Osteoblast (primary cell): ENCODE data around the gene POU2F3. TPM values are rescaled to one million over a fixed set of nuclear protein-coding genes. Genes with fewer than 3 reads are reported as not detected.
A peak's percentile ranks its signal among the peaks of the same experiment; 100 is the strongest.

ENCODE experiments used
- DNase-seq: peaks from one replicate; pipeline ENCODE4 v3.0.0; 2011; ENCODE audit warnings: low spot score, mixed read lengths; ENCODE audit not compliant: insufficient read length; ENCODE audit errors: missing footprints
- H2AFZ ChIP-seq: 2 replicates; pipeline ENCODE4 v1.6.0; 2011; ENCODE audit warnings: mild to moderate bottlenecking, low read length
- H3K27ac ChIP-seq: 2 replicates; pipeline ENCODE4 v1.5.1; 2011; ENCODE audit warnings: mild to moderate bottlenecking, low read depth, low read length, moderate library complexity
- H3K27me3 ChIP-seq: 2 replicates; pipeline ENCODE4 v1.6.0; 2012; ENCODE audit warnings: mild to moderate bottlenecking, control low read depth, inconsistent platforms, low read length, moderate library complexity; ENCODE audit not compliant: insufficient read depth
- H3K36me3 ChIP-seq: 2 replicates; pipeline ENCODE4 v1.5.1; 2011; ENCODE audit warnings: mild to moderate bottlenecking, low read length, control low read depth, moderate library complexity; ENCODE audit not compliant: insufficient read depth
- H3K4me1 ChIP-seq: 2 replicates; pipeline ENCODE4 v1.5.1; 2011; ENCODE audit warnings: mild to moderate bottlenecking, low read length, control low read depth, moderate library complexity; ENCODE audit not compliant: insufficient read depth
- H3K4me2 ChIP-seq: 2 replicates; pipeline ENCODE4 v1.6.0; 2011; ENCODE audit warnings: mild to moderate bottlenecking, low read length; ENCODE audit not compliant: insufficient read depth
- H3K4me3 ChIP-seq: fragments of 200-600 bp; sonication (generic); 3 replicates; pipeline ENCODE4 v1.5.1; 2012; ENCODE audit warnings: mild to moderate bottlenecking, low read length, inconsistent platforms; ENCODE audit not compliant: insufficient read depth
- H3K79me2 ChIP-seq: 2 replicates; pipeline ENCODE4 v1.6.0; 2012; ENCODE audit warnings: mild to moderate bottlenecking, low read length, control low read depth, inconsistent platforms; ENCODE audit not compliant: insufficient read depth
- H3K9me3 ChIP-seq: 2 replicates; pipeline ENCODE4 v1.5.1; 2011; ENCODE audit warnings: low read depth, low read length, control low read depth
- H4K20me1 ChIP-seq: 2 replicates; pipeline ENCODE4 v1.6.0; 2012; ENCODE audit warnings: mild to moderate bottlenecking, low read length, control low read depth; ENCODE audit not compliant: insufficient read depth
- small RNA-seq: library from RNA; depleted of rRNA; stranded (forward); fragments of <200 nt; gene quantifications from one replicate; pipeline ENCODE3, GENCODE V24; 2012
- total RNA-seq: library from RNA; depleted of rRNA; stranded (reverse); fragments of >200 nt; gene quantifications from 2 replicates; pipeline ENCODE4 v1.2.3, GENCODE V29; 2012
- TF ChIP-seq, protein P1 (sequence below): IDR thresholded peaks from 2 replicates; pipeline ENCODE4 v1.5.1; 2011; ENCODE audit warnings: mild to moderate bottlenecking, low read depth, low read length, moderate library complexity; ENCODE audit errors: extremely low read depth

The POU2F3 gene
- total RNA-seq, 1 donor, result under 0.01 TPM

DNA sequence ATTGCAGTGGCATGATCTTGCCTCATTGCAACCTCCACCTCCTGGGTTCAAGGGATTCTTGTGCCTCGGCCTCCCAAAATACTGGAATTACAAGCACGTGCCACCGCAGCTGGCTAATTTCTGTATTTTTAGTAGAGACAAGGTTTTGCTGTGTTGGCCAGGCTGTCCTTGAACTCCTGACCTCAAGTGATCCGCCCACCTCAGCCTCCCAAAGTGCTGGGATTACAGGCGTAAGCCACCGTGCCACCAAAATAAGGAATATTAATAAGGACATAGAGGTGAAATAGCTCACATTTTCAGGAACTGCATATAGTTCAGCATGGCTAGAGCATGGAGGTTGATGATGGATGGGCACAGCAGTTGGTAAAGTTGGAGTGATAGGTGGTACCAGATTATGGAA lies 117.7 kb downstream of the POU2F3 start:
- H3K4me3 ChIP-seq, result no peak overlapping the region
- H3K4me1 ChIP-seq, result peaks cover 5% of the 10 kb centered on the region
- TF ChIP-seq, protein P1, sequence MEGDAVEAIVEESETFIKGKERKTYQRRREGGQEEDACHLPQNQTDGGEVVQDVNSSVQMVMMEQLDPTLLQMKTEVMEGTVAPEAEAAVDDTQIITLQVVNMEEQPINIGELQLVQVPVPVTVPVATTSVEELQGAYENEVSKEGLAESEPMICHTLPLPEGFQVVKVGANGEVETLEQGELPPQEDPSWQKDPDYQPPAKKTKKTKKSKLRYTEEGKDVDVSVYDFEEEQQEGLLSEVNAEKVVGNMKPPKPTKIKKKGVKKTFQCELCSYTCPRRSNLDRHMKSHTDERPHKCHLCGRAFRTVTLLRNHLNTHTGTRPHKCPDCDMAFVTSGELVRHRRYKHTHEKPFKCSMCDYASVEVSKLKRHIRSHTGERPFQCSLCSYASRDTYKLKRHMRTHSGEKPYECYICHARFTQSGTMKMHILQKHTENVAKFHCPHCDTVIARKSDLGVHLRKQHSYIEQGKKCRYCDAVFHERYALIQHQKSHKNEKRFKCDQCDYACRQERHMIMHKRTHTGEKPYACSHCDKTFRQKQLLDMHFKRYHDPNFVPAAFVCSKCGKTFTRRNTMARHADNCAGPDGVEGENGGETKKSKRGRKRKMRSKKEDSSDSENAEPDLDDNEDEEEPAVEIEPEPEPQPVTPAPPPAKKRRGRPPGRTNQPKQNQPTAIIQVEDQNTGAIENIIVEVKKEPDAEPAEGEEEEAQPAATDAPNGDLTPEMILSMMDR, result no peak
- no peaks in the 10 kb centered on the region for H3K9me3 ChIP-seq
- no peaks in the 10 kb centered on the region for H3K27me3 ChIP-seq
- peaks cover 87% of the 10 kb centered on the region for H4K20me1 ChIP-seq
- no peak for DNase-seq
- no peak overlapping the region for H3K4me2 ChIP-seq
- no peak overlapping the region for H3K27ac ChIP-seq
- no peaks in the 10 kb centered on the region for H3K36me3 ChIP-seq
- peaks cover 100% of the 10 kb centered on the region for H3K79me2 ChIP-seq
- no peak overlapping the region for H2AFZ ChIP-seq

DNA sequence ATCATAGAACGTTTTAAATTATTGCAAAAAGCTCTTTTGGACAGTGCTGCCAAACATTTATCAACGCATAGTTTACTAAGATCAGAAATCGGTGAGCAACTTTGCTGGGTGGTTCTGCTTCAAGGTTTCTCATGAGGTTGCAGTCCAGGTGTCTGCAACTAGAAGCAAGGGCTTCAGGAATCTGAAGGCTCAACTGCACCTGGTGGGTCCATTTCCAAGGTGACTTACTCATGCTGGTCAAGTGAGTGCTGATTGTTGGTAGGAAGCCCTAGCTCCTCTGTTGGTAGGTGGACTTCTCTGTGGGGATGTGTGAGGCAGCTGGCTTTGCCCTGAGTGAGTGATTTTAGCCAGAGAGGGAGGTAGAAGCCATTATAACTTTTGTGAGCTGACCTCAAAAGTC lies 118.8 kb downstream of the POU2F3 start:
- Histone ChIP-seq H2AFZ (no peak overlapping the region), H3K4me1 (peaks cover 12% of the 10 kb centered on the region), H4K20me1 (peaks cover 83% of the 10 kb centered on the region), H3K4me3 (no peak overlapping the region), H3K27me3 (no peaks in the 10 kb centered on the region), H3K27ac (no peak overlapping the region), H3K4me2 (no peak overlapping the region), H3K36me3 (no peaks in the 10 kb centered on the region), H3K79me2 (peaks cover 97% of the 10 kb centered on the region), H3K9me3 (no peaks in the 10 kb centered on the region)
- TF ChIP-seq, protein P1, result no peak
- DNase-seq, result no peak

DNA sequence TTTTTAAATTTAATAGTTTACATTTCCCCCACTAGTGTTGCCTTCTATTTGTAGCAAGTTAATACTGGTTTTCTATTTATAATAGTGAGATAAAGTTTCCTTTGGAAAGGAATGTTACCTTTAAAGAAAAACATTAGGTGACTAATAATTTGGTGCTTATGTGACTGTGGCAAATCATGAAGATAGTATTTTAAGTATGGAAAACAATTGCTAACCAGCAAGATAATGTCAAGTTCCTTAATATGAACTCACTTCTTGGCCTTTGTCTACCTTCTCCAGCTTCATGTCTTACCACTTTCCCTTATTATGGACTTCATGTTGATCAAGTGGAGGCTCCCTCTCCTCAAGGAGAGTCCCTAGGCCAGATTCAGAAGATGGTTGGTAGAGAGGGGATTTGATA lies 123.5 kb downstream of the POU2F3 start:
- H3K27me3 ChIP-seq, result no peaks in the 10 kb centered on the region
- H2AFZ ChIP-seq, result no peak overlapping the region
- TF ChIP-seq, protein P1, result no peak
- no peak for DNase-seq
- H3K79me2 ChIP-seq, result peaks cover 91% of the 10 kb centered on the region
- peaks cover 7% of the 10 kb centered on the region for H3K4me1 ChIP-seq
- H3K27ac ChIP-seq, result peak overlapping the region; percentile 14
- no peak overlapping the region for H3K4me2 ChIP-seq
- H3K9me3 ChIP-seq, result no peaks in the 10 kb centered on the region
- no peaks in the 10 kb centered on the region for H3K36me3 ChIP-seq
- no peak overlapping the region for H3K4me3 ChIP-seq
- H4K20me1 ChIP-seq, result peaks cover 77% of the 10 kb centered on the region

DNA sequence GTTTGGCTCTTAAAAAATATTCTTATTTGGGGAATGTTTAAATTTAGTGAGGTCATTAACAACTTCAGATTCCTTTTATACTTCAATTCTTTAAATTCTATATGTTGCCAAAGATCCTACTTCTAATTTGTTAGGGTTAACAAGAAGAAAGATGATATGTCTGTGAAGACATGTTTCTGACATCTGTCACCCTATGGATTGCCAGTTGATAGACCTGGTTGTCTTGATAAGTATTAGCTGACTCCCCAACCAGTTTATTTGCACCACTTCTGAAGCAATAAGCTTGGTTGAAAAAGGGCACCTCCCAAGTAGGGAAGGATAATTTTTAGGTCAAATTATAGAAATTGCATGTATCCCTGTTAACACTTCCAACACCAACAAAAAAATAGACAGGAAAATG lies 125.6 kb downstream of the POU2F3 start:
- TF ChIP-seq, protein P1, result no peak
- peaks cover 7% of the 10 kb centered on the region for H3K4me1 ChIP-seq
- H3K4me3 ChIP-seq, result no peak overlapping the region
- H3K9me3 ChIP-seq, result no peaks in the 10 kb centered on the region
- peaks cover 68% of the 10 kb centered on the region for H4K20me1 ChIP-seq
- H2AFZ ChIP-seq, result no peak overlapping the region
- no peaks in the 10 kb centered on the region for H3K36me3 ChIP-seq
- no peak for DNase-seq
- no peaks in the 10 kb centered on the region for H3K27me3 ChIP-seq
- no peak overlapping the region for H3K4me2 ChIP-seq
- peaks cover 90% of the 10 kb centered on the region for H3K79me2 ChIP-seq
- no peak overlapping the region for H3K27ac ChIP-seq

Small RNA genes within 50 kb of the gene (small RNA-seq; reads per million reads assigned to genes)
- 231 reads per million, percentile 98 among the genes with 10 or more reads in this experiment for gene RF00100

Other genes starting within 250 kb of the POU2F3 start
- under 0.01 and 0.36 TPM in 2 replicates for gene TRIM29, start 102.0 kb upstream of the POU2F3 start, total RNA-seq
- gene OAF, start 29.1 kb upstream of the POU2F3 start, total RNA-seq, result 7.2 and 10.3 TPM in 2 replicates
- 11.5 and 11.9 TPM in 2 replicates for gene TLCD5, start 85.2 kb downstream of the POU2F3 start, total RNA-seq
- gene ARHGEF12, start 96.3 kb downstream of the POU2F3 start, total RNA-seq, result 118 and 134 TPM in 2 replicates